SU-DHL-6 (cell line): ENCODE data around the gene TBCCD1.

ENCODE experiments used
- H2AFZ ChIP-seq: fragments of 200-600 bp; sonication (generic); 2 replicates; pipeline ENCODE4 v1.6.1; 2014; ENCODE audit warnings: low read depth, mild to moderate bottlenecking, moderate library complexity, mixed read lengths, antibody characterized with exemption, low read length; ENCODE audit not compliant: severe bottlenecking
- H3F3A ChIP-seq: fragments of 200-600 bp; shearing (Covaris generic); 2 replicates; pipeline ENCODE4 v1.6.0; 2016; ENCODE audit warnings: antibody characterized with exemption, mild to moderate bottlenecking; ENCODE audit not compliant: insufficient read depth
- H3K27ac ChIP-seq: fragments of 200-600 bp; sonication (generic); 2 replicates; pipeline ENCODE4 v1.5.1; 2016; ENCODE audit warnings: low read depth, mild to moderate bottlenecking, low read length, moderate library complexity, mixed read lengths
- H3K27me3 ChIP-seq: fragments of 200-600 bp; sonication (generic), shearing (Covaris generic); 2 replicates; pipeline ENCODE4 v1.6.0; 2014; ENCODE audit warnings: mild to moderate bottlenecking, low read length
- H3K36me3 ChIP-seq: fragments of 200-600 bp; sonication (generic); 2 replicates; pipeline ENCODE4 v1.6.1; 2014; ENCODE audit warnings: mild to moderate bottlenecking, low read length, mixed read lengths
- H3K4me2 ChIP-seq: fragments of 300-600, 200-600 bp; shearing (Covaris generic), sonication (generic); 2 replicates; pipeline ENCODE4 v1.6.0; 2014; ENCODE audit warnings: low read length, low read depth, mild to moderate bottlenecking; ENCODE audit not compliant: poor library complexity, severe bottlenecking
- H3K4me3 ChIP-seq: fragments of 200-600 bp; sonication (generic); 2 replicates; pipeline ENCODE4 v1.5.1; 2014; ENCODE audit warnings: antibody characterized with exemption, low read length, mild to moderate bottlenecking, mixed read lengths; ENCODE audit not compliant: insufficient read depth, poor library complexity, severe bottlenecking
- H3K79me2 ChIP-seq: fragments of 200-600 bp; sonication (generic); 2 replicates; pipeline ENCODE4 v1.6.1; 2014; ENCODE audit warnings: mild to moderate bottlenecking, low read length, moderate library complexity; ENCODE audit not compliant: insufficient read depth
- H3K9ac ChIP-seq: fragments of 200-600 bp; sonication (generic); 2 replicates; pipeline ENCODE4 v1.7.0; 2014; ENCODE audit warnings: mild to moderate bottlenecking, low read length
- H3K9me2 ChIP-seq: fragments of 200-600 bp; sonication (generic); replicated peaks from 2 replicates; pipeline ENCODE4 v1.6.1; 2014; ENCODE audit warnings: low read length; ENCODE audit not compliant: insufficient read depth
- H3K9me3 ChIP-seq: fragments of 200-600 bp; sonication (generic); 2 replicates; pipeline ENCODE4 v1.6.1; 2014; ENCODE audit warnings: low read length, mixed read lengths; ENCODE audit not compliant: insufficient read depth
- H4K20me1 ChIP-seq: fragments of 200-600 bp; sonication (generic); 2 replicates; pipeline ENCODE4 v1.6.1; 2014; ENCODE audit warnings: low read depth, mild to moderate bottlenecking, antibody characterized with exemption, low read length, moderate library complexity, mixed read lengths
- CTCF ChIP-seq: fragments of 200-600 bp; sonication (generic); IDR thresholded peaks from one replicate; pipeline ENCODE4 v1.5.1; 2017; ENCODE audit warnings: antibody characterized with exemption, mild to moderate bottlenecking, low read length, moderate library complexity; ENCODE audit not compliant: insufficient read depth, poor library complexity, severe bottlenecking
- EZH2phosphoT487 ChIP-seq: fragments of 200-600 bp; sonication (generic), shearing (Covaris generic); conservative IDR thresholded peaks from 2 replicates; pipeline ENCODE4 v1.6.1; 2018; ENCODE audit warnings: mild to moderate bottlenecking, antibody characterized with exemption, low read length, moderate library complexity, mixed read lengths

TBCCD1 gene

GRCh38 chr3:186510374-186511079, 56.6 kb downstream of the TBCCD1 start:
- Histone ChIP-seq H3K9me3 (no peaks in the 10 kb centered on the region), H3K9ac (no peak overlapping the region), H3F3A (no peaks in the 10 kb centered on the region)

GRCh38 chr3:186509423-186509822, 57.7 kb downstream of the TBCCD1 start:
- H3K27me3 ChIP-seq, result no peaks in the 10 kb centered on the region
- TF ChIP-seq CTCF (no peak), EZH2phosphoT487 (no peak)
- no peak overlapping the region for H3K27ac ChIP-seq
- no peaks in the 10 kb centered on the region for H3K9me2 ChIP-seq
- H3K9ac ChIP-seq, result no peak overlapping the region
- H3K79me2 ChIP-seq, result no peaks in the 10 kb centered on the region
- H3K4me2 ChIP-seq, result no peak overlapping the region
- no peaks in the 10 kb centered on the region for H3K9me3 ChIP-seq
- no peaks in the 10 kb centered on the region for H4K20me1 ChIP-seq
- H3F3A ChIP-seq, result no peaks in the 10 kb centered on the region
- no peaks in the 10 kb centered on the region for H3K36me3 ChIP-seq
- H3K4me3 ChIP-seq, result no peak overlapping the region
- no peak overlapping the region for H2AFZ ChIP-seq

More at GRCh38 chr3:186510374-186511079, 56.6 kb downstream of the TBCCD1 start:
- H3K36me3 ChIP-seq, result no peaks in the 10 kb centered on the region
- H3K27me3 ChIP-seq, result no peaks in the 10 kb centered on the region
- no peaks in the 10 kb centered on the region for H4K20me1 ChIP-seq
- H3K27ac ChIP-seq, result no peak overlapping the region
- no peak for TF ChIP-seq CTCF
- no peak for TF ChIP-seq EZH2phosphoT487
- H3K79me2 ChIP-seq, result no peaks in the 10 kb centered on the region
- no peaks in the 10 kb centered on the region for H3K9me2 ChIP-seq
- H3K4me2 ChIP-seq, result no peak overlapping the region
- H3K4me3 ChIP-seq, result no peak overlapping the region
- no peak overlapping the region for H2AFZ ChIP-seq

- Histone ChIP-seq H4K20me1 (no peaks in the 10 kb centered on the region), H3K9ac (no peak overlapping the region), H3K79me2 (no peaks in the 10 kb centered on the region), H3K36me3 (no peaks in the 10 kb centered on the region), H3K9me2 (no peaks in the 10 kb centered on the region), H3K27me3 (no peaks in the 10 kb centered on the region), H3K9me3 (no peaks in the 10 kb centered on the region), H3K27ac (no peak overlapping the region), H3K4me3 (no peak overlapping the region), H3K4me2 (no peak overlapping the region), H3F3A (no peaks in the 10 kb centered on the region), H2AFZ (no peak overlapping the region)
- no peak for TF ChIP-seq EZH2phosphoT487
- no peak for TF ChIP-seq CTCF
Measured at GRCh38 chr3:186506857-186507256, 60.3 kb downstream of the TBCCD1 start.
